Measurements from ENCODE around the gene GHRL. TPM values are rescaled to one million over a fixed set of nuclear protein-coding genes. Genes with fewer than 3 reads are reported as not detected.

The GHRL gene
- total and polyA plus RNA-seq, 2 donors (not counting 3 experiments of a cell fraction or from before 2014, with no cell fraction given), result not detected

- Histone ChIP-seq H3K4me2 (ENCODE audit: insufficient read depth, low read length) (peak within 1 kb of the TSS; percentile 78), H3K4me3 (replicated peaks in 1 of 3; ENCODE audit: insufficient read depth in 1 of 3, low read depth in 1 of 3, low read length in 3 of 3) (peak within 1 kb of the TSS; percentile 20 to 62 (median 58)), H3K4me1 (ENCODE audit: control insufficient read depth, extremely low read depth, insufficient read depth, low read length) (peaks cover 14% of the 10 kb centered on the region), H3K36me3 (ENCODE audit: control insufficient read depth in 2 of 2, extremely low read depth in 1 of 2, insufficient read depth in 2 of 2, low read length in 2 of 2) (peaks cover 0 to 2% of the 10 kb centered on the region in 2 experiments), H2AFZ (ENCODE audit: low read depth, low read length) (peak within 1 kb of the TSS; percentile 49), H3K27ac (ENCODE audit: insufficient read depth, low read depth, low read length) (peak within 1 kb of the TSS; percentile 18), H3K9me3 (replicated peaks; ENCODE audit: control insufficient read depth, insufficient read depth, low read length) (no peaks in the 10 kb centered on the region), H3K9me1 (replicated peaks; ENCODE audit: control insufficient read depth, extremely low read depth, insufficient read depth, low read length) (no peaks in the 10 kb centered on the region), H4K20me1 (replicated peaks; ENCODE audit: control insufficient read depth, extremely low read depth, insufficient read depth, low read length) (no peaks in the 10 kb centered on the region), H3K27me3 (ENCODE audit: control insufficient read depth in 2 of 2, insufficient read depth in 2 of 2, low read length in 2 of 2) (no peaks in the 10 kb centered on the region), H3K79me2 (ENCODE audit: control insufficient read depth, insufficient read depth, low read length) (peaks cover 34% of the 10 kb centered on the region), H3K9ac (replicated peaks; ENCODE audit: extremely low read depth, insufficient read depth, low read length) (peak within 1 kb of the TSS; percentile 74)
- no peak for TF ChIP-seq MYC (IDR thresholded peaks at IDR 0.05; ENCODE audit: low read depth, low read length)
- TF ChIP-seq POLR2A (IDR thresholded peaks at IDR 0.05; ENCODE audit: low read depth, low read length), result peak; percentile 97
- TF ChIP-seq POLR2AphosphoS5 (IDR thresholded peaks at IDR 0.05; ENCODE audit: insufficient read depth, low read depth, low read length), result peak; percentile 97
- TF ChIP-seq JUN (IDR thresholded peaks at IDR 0.05; ENCODE audit: borderline replicate concordance, insufficient read depth, insufficient read length, low read depth), result no peak
- TF ChIP-seq MAX (IDR thresholded peaks at IDR 0.05; ENCODE audit: insufficient read depth, insufficient read length), result peak; percentile 76
- ChIA-PET POLR2A (interaction anchor here (0.7 to 1.0 kb wide), 3 partner anchors 13 to 83 kb away, joined by 3 read pairs; no protein-coding TSS in a partner anchor), CTCF (interaction anchor here (0.6 to 3.2 kb wide), 10 partner anchors 15 to 316 kb away, joined by 3 to 23 read pairs (median 3); partner anchors contain the start of genes SEC13 and VHL)
- intact Hi-C loops (cut with micrococcal nuclease) (loop anchor here (1.0 to 5.0 kb wide), 6 partner anchors 20 to 354 kb away; partner anchors contain the start of genes FANCD2 and VHL), dilution Hi-C loops (cut with MboI; ENCODE audit: extremely low pct_ligation_motif_present, low sequenced_read_pairs) (no loop called here)
- FAIRE-seq, result peak; percentile 98
- peak; percentile 95 for DNase-seq (ENCODE audit: low read depth, low spot score)
- BruUV-seq (replicated peaks), result no TSS peak
Observed at GRCh38 chr3:10248184-10248983, 44.4 kb downstream of the GHRL start, which contains the start of gene TATDN2. Gene TATDN2, plus strand, starts transcription at chr3:10248459. Its CDS starts 742 bp downstream, at chr3:10249201.

Data from endothelial cell of umbilical vein (primary cell).